Activated CD4-positive, alpha-beta memory T cell treated with anti-CD3 and anti-CD28 coated beads, Interleukin-2, amount 10 ng/mL, durations not matched to agents 7 days and 5 days (primary cell): Measurements from ENCODE around the gene RAPGEF5. TPM values are rescaled to one million over a fixed set of nuclear protein-coding genes. Genes with fewer than 3 reads are reported as not detected.
"Not testable (repeated sequence)": the region's sequence is repeated elsewhere in the genome, so short reads cannot be mapped to it uniquely, and the experiment has no call there.

ENCODE experiments used
- CTCF ChIA-PET: fragments of 350-600 bp; sonication (Branson Sonifier 250); formaldehyde crosslinking; loops from one replicate; lab custom pipeline; 2021; ENCODE audit warnings: antibody characterized with exemption, inconsistent platforms; lab: Charles Lee
- POLR2A ChIA-PET: fragments of 350-600 bp; sonication (Branson Sonifier 250); formaldehyde crosslinking; loops from one replicate; lab custom pipeline; 2021; ENCODE audit warnings: antibody characterized with exemption; lab: Charles Lee
- DNase-seq: peaks from one replicate; pipeline ENCODE4 v3.0.0-alpha.2; 2020
- H3K27ac Mint-ChIP-seq: one replicate; pipeline ENCODE4 v1.8.0; 2021; ENCODE audit warnings: mild to moderate bottlenecking, mixed read lengths
- H3K27me3 Mint-ChIP-seq: one replicate; pipeline ENCODE4 v1.8.0; 2021; ENCODE audit warnings: mixed read lengths
- H3K36me3 Mint-ChIP-seq: one replicate; pipeline ENCODE4 v1.8.0; 2021; ENCODE audit warnings: low read depth, mixed read lengths
- H3K4me1 Mint-ChIP-seq: one replicate; pipeline ENCODE4 v1.8.0; 2021; ENCODE audit warnings: mixed read lengths
- H3K4me3 Mint-ChIP-seq: one replicate; pipeline ENCODE4 v1.8.0; 2021; ENCODE audit warnings: mild to moderate bottlenecking, mixed read lengths
- H3K9me3 Mint-ChIP-seq: one replicate; pipeline ENCODE4 v1.8.0; 2021; ENCODE audit warnings: mixed read lengths
- total RNA-seq, 2 experiments: library from RNA; stranded (reverse); gene quantifications; one replicate each; pipeline ENCODE4 v1.2.3, GENCODE V29; 2021

The RAPGEF5 gene
- total RNA-seq, 2 experiments from 2014 or later, result 0.43 to 0.93 TPM

DNA sequence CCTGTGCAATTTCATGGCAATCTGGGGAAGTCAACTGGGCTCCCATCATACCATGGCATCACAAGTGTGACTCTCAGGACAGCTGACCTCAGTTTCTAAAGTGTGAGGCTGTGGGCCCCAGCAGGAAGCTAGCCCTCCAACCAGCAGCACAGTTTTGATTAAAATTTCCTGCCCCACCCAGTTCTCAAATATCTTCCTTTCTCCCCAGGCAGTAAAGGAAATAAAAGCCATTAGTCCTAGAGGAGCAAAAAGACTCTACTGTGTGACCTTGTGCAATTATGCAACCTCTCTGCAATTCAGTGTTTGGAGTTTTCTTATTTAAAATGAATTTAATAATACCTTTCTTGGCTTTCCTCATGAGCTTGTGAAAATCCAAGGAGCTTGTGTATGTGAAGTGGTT, 268.1 kb downstream of the RAPGEF5 start:
- Mint-ChIP-seq H3K27ac (no peak overlapping the region), H3K9me3 (no peaks in the 10 kb centered on the region), H3K4me3 (no peak overlapping the region), H3K27me3 (peaks cover 23% of the 10 kb centered on the region), H3K36me3 (no peaks in the 10 kb centered on the region), H3K4me1 (peaks cover 8% of the 10 kb centered on the region)
- POLR2A ChIA-PET, result no interaction called here
- CTCF ChIA-PET, result interaction anchor here (1.0 to 1.5 kb wide), 2 partner anchors 11 to 14 kb away, joined by 3 to 6 read pairs; no protein-coding TSS in a partner anchor
- no peak for DNase-seq

DNA sequence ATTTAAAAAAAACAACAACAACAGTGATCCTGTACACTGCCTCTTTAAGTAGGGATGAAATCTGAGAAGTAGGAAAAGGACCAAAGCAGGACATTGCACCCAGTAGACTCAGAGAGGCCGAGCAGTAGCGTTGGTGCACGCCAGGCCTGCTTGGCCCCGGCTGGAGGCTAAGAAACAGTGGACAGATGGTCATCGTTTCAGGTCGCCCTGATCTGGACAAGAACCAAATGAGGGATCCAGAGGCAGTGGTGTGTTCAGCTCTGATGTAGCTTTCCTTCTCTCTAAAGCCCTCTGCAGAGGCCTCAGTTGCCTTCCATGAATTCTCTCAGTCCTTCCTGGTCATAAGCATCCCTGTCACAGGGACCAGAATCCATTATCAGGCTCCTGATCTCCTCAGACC, 269.1 kb downstream of the RAPGEF5 start:
- Mint-ChIP-seq H3K27ac (no peak overlapping the region), H3K4me1 (peaks cover 16% of the 10 kb centered on the region), H3K9me3 (no peaks in the 10 kb centered on the region), H3K27me3 (peaks cover 22% of the 10 kb centered on the region), H3K36me3 (no peaks in the 10 kb centered on the region), H3K4me3 (no peak overlapping the region)
- ChIA-PET CTCF (interaction anchor here (0.5 kb wide), 1 partner anchor 998 kb away, joined by 4 read pairs; no protein-coding TSS in a partner anchor), POLR2A (no interaction called here)
- no peak for DNase-seq

DNA sequence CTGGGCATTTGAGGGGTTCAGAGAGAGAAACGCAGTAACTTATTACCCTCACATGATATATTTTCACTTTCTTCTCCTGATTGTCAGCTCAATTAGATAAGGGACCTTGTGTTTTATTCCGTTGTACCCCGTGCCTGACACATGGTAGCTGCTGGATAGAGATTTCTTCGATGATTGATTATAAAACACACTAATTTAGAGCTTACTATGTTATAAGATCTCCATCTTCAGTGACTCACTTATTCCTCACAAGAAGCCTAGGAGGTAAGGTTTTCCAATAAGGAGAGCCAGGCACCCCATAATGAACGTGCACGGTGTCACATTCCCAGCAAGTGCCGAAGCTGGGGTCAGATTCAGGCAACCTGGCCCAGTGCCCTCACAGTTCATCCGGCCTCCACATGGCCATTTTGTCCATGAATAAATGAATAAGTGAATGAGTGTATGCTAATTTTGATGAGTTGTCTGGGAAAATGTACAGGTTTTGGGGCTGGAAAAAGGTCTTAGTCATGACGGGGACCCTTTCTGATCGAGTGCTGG, 273.2 kb downstream of the RAPGEF5 start:
- no peak for DNase-seq
- Mint-ChIP-seq H3K4me3 (peak overlapping the region; percentile 71), H3K27me3 (peaks cover 43% of the 10 kb centered on the region), H3K36me3 (no peaks in the 10 kb centered on the region), H3K4me1 (peaks cover 20% of the 10 kb centered on the region), H3K27ac (peak overlapping the region; percentile 1), H3K9me3 (peaks cover 3% of the 10 kb centered on the region)
- ChIA-PET POLR2A (interaction anchor here (1.1 to 1.3 kb wide), 2 partner anchors 8 to 19 kb away, joined by 3 read pairs; no protein-coding TSS in a partner anchor), CTCF (interaction anchor here (0.6 to 2.9 kb wide), 25 partner anchors 9 to 1433 kb away, joined by 3 to 33 read pairs (median 4); partner anchors contain the start of gene STEAP1B)

DNA sequence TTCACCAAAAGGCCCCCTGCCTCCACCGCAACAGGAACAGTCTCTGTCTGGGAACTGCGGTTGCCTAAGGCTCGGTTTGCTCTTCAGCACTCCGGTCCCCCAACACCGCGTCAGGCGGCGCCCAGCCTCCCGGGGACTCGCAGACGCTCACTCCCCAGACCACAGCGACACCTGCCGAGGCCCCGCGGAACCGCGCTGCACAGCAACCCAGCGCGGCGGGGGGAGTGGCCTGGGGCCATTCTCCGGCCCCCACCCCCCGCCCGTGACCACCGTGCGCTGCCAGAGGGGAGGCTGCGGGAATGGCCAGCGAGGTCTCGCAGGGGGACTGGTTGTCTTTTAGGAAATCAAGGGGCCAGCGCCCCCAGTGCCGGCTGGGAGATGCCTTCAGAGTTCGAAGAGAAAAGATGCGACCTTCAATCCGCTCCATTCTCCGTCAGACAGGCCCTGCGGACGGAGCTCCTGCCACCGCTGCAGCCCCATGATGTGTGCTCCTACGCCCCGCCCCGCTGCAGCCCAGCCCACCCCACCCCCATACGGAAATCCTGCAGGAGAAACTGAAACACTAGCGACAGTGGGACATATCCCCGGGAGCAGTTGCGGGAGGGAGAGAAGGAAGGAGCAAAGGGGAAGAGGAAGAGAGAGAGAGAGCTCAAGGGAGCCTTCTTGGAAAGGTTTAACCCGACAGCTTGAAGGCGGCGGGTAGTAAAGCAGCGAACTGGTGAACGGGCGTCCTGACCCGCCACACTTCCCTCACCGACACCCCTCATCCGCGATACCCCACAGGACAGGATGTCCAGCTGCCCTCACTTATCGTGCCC, 273.9 kb downstream of the RAPGEF5 start:
- Mint-ChIP-seq H3K27ac (no peak overlapping the region), H3K9me3 (peaks cover 3% of the 10 kb centered on the region), H3K4me3 (peak overlapping the region; percentile 71), H3K27me3 (peaks cover 45% of the 10 kb centered on the region), H3K36me3 (no peaks in the 10 kb centered on the region), H3K4me1 (peaks cover 17% of the 10 kb centered on the region)
- peak; percentile 82 for DNase-seq
- ChIA-PET POLR2A (interaction anchor here (0.7 to 1.3 kb wide), 3 partner anchors 8 to 138 kb away, joined by 3 read pairs; partner anchors contain the start of gene CDCA7L), CTCF (interaction anchor here (0.6 to 2.9 kb wide), 27 partner anchors 8 to 1432 kb away, joined by 3 to 33 read pairs (median 4); partner anchors contain the start of gene STEAP1B)

DNA sequence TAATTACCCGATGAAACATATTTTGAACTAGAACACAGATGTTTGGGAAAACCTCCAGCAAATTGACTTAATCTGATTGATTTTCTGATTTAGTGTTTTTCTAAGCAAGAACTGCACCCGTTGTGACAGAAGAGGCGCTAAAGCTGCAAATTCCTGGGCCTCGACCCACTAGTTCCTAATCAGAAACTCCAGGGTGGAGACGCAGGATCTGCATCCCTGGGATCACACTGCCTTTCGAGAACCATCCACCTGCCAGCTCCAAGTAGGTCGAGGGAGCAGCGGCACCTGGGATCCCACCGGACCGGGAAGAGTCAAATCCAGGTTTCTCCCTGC, 274.4 kb downstream of the RAPGEF5 start:
- Mint-ChIP-seq H3K27ac (no peak overlapping the region), H3K9me3 (peaks cover 3% of the 10 kb centered on the region), H3K27me3 (peaks cover 51% of the 10 kb centered on the region), H3K36me3 (no peaks in the 10 kb centered on the region), H3K4me1 (peaks cover 17% of the 10 kb centered on the region), H3K4me3 (peak overlapping the region; percentile 71)
- no peak for DNase-seq
- ChIA-PET POLR2A (interaction anchor here (0.7 kb wide), 1 partner anchor 137 kb away, joined by 3 read pairs; the partner anchor contains the start of gene CDCA7L), CTCF (interaction anchor here (0.6 to 2.9 kb wide), 10 partner anchors 11 to 829 kb away, joined by 3 to 33 read pairs (median 4); no protein-coding TSS in a partner anchor)

DNA sequence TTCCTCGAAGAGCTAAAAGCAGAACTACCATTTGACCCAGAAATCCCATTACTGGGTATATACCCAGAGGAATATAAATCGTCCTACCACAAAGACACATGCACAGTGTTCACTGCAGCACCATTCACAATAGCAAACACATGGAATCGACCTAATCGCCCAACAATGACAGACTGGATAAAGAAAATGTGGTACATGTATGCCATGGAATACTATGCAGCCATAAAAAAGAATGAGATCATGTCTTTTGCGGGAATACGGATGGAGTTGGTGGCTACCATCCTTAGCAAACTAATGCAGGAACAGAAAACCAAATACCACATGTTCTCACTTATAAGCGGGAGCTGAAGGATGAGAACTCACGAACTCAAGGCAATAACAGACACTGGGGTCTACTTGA, 276.7 kb downstream of the RAPGEF5 start:
- Mint-ChIP-seq H3K4me1 (peaks cover 17% of the 10 kb centered on the region), H3K27me3 (peaks cover 55% of the 10 kb centered on the region)
- not testable (repeated sequence) for H3K4me3 Mint-ChIP-seq, H3K9me3 Mint-ChIP-seq, H3K27ac Mint-ChIP-seq, DNase-seq, H3K36me3 Mint-ChIP-seq
- POLR2A ChIA-PET, result interaction anchor here (0.9 kb wide), 1 partner anchor 151 kb away, joined by 3 read pairs; no protein-coding TSS in a partner anchor
- CTCF ChIA-PET, result interaction anchor here (1.7 kb wide), 1 partner anchor 30 kb away, joined by 6 read pairs; no protein-coding TSS in a partner anchor

DNA sequence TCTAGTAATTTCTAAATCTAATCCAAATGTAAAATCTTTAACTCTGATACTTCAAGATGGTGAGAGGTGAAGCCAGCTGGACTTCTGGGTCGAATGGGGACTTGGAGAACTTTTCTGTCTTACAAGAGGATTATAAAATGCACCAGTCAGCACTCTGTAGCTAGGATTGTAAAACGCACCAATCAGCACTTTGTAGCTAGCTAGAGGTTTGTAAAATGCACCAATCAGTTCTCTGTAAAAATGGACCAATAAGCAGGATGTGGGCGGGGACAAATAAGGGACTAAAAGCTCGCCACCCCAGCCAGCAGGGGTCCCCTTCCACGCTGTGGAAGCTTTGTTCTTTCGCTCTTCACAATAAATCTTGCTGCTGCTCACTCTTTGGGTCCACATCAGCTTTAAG, 278.1 kb downstream of the RAPGEF5 start:
- CTCF ChIA-PET, result interaction anchor here (0.7 to 2.2 kb wide), 3 partner anchors 10 to 73 kb away, joined by 3 to 6 read pairs (median 6); no protein-coding TSS in a partner anchor
- H3K36me3 Mint-ChIP-seq, POLR2A ChIA-PET, H3K9me3 Mint-ChIP-seq, H3K27ac Mint-ChIP-seq, DNase-seq, H3K4me3 Mint-ChIP-seq: not testable (repeated sequence)
- Mint-ChIP-seq H3K27me3 (peaks cover 52% of the 10 kb centered on the region), H3K4me1 (peaks cover 16% of the 10 kb centered on the region)

DNA sequence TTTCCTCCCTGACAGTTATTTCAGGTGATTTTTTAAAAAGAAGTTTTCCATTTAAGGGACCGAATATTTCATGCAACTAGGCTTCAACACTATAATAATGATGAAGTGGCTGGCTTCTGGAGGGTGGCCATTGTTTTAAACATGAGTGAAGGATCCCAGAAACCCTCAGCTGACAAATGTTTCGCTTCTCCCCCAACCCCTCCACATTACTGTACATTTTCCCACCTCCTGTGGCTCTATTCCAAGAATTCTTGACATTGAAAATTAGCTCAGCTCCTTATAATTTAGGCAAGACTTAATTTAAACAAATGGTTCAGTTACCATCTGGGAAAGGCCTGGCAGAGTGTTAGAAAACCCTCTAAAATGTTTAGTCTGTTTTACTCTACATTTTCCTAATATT, 281.4 kb downstream of the RAPGEF5 start:
- Mint-ChIP-seq H3K4me1 (no peaks in the 10 kb centered on the region), H3K27ac (no peak overlapping the region), H3K9me3 (peaks cover 3% of the 10 kb centered on the region), H3K27me3 (peaks cover 29% of the 10 kb centered on the region), H3K36me3 (no peaks in the 10 kb centered on the region), H3K4me3 (no peak overlapping the region)
- no peak for DNase-seq
- ChIA-PET POLR2A (interaction anchor here (0.6 to 1.5 kb wide), 2 partner anchors 8 to 660 kb away, joined by 3 read pairs; no protein-coding TSS in a partner anchor), CTCF (interaction anchor here (1.3 kb wide), 1 partner anchor 8 kb away, joined by 4 read pairs; no protein-coding TSS in a partner anchor)

DNA sequence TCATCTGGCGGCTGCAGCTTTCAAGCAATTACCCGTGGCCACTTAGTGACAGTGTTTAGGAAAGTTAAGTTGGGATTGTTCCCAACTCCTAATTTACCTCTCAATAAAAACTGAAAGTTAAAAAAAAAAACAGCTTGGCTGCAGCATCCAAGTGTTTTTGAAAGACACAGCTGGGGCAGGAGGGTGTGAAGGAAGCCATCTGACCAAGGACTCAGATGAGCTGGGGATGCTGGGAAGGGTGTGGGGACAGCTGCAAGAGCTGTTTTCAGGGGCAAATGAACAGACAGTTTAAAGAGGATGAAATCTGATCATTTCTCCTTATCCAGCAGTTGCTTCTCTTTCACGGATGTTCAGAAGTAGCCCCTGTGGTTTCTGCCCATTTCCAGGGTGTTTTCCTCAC, 282.1 kb downstream of the RAPGEF5 start:
- DNase-seq, result no peak
- POLR2A ChIA-PET, result interaction anchor here (1.5 kb wide), 1 partner anchor 9 kb away, joined by 3 read pairs; no protein-coding TSS in a partner anchor
- Mint-ChIP-seq H3K4me3 (no peak overlapping the region), H3K36me3 (no peaks in the 10 kb centered on the region), H3K27ac (no peak overlapping the region), H3K9me3 (no peaks in the 10 kb centered on the region), H3K4me1 (no peaks in the 10 kb centered on the region), H3K27me3 (peaks cover 24% of the 10 kb centered on the region)
- CTCF ChIA-PET, result interaction anchor here (1.3 kb wide), 1 partner anchor 9 kb away, joined by 4 read pairs; no protein-coding TSS in a partner anchor

Other genes with a start within 250 kb of the RAPGEF5 start
- gene STEAP1B, start 143.0 kb upstream of the RAPGEF5 start, total RNA-seq, result under 1 TPM; 0.30 to 0.33 TPM